Erythroblast (primary cell): Measurements from ENCODE around the gene ITGAV.

ENCODE experiments used
- GATA1 ChIP-seq: IDR thresholded peaks from 2 replicates; pipeline ENCODE4 v1.6.1; 2011; ENCODE audit warnings: low read depth, mild to moderate bottlenecking, control low read depth, low read length, moderate library complexity
- POLR2A ChIP-seq: IDR thresholded peaks from 2 replicates; pipeline ENCODE4 v1.6.1; 2011; ENCODE audit warnings: mild to moderate bottlenecking, low read length

- TF ChIP-seq POLR2A (no peak), GATA1 (no peak)
Observed at GRCh38 chr2:186624276-186624675, 34.4 kb downstream of the ITGAV start.
